HepG2 (cell line): ENCODE results near the gene NUAK1.

Experiments used
- ARID3A ChIP-seq: IDR thresholded peaks from 2 replicates; pipeline ENCODE4 v1.6.1; 2012; ENCODE audit warnings: low read depth, low read length, improper control_type of control experiment
- CHD4 ChIP-seq: fragments of 200-600 bp; sonication (generic); IDR thresholded peaks from 2 replicates; pipeline ENCODE4 v1.7.0; 2017; ENCODE audit warnings: mild to moderate bottlenecking, low read length, borderline replicate concordance
- DNMT1 ChIP-seq: sonication (generic); formaldehyde crosslinking; IDR thresholded peaks from 2 replicates; pipeline ENCODE4 v1.5.1; 2020; ENCODE audit warnings: mild to moderate bottlenecking, missing genetic modification reagents
- ELF4 ChIP-seq: sonication (generic); formaldehyde crosslinking; IDR thresholded peaks from 2 replicates; pipeline ENCODE4 v1.5.0; 2020; ENCODE audit warnings: missing genetic modification reagents, mild to moderate bottlenecking, moderate library complexity, borderline replicate concordance
- HMGXB4 ChIP-seq, 2 experiments: sonication (generic) in 1 of 2; formaldehyde crosslinking in 1 of 2; IDR thresholded peaks; 2 replicates each; pipeline versions ENCODE4 v1.4.0 to v1.6.1; 2018 to 2020; ENCODE audit warnings: missing genetic modification reagents in 2 of 2, borderline replicate concordance in 1 of 2, low read depth in 1 of 2, mild to moderate bottlenecking in 1 of 2, missing biosample characterization in 1 of 2
- POLR2A ChIP-seq, 2 experiments: IDR thresholded peaks; 2 replicates each; pipeline ENCODE4 v1.6.1; 2011; ENCODE audit warnings: low read depth in 2 of 2, low read length in 2 of 2, mild to moderate bottlenecking in 1 of 2, moderate library complexity in 1 of 2; ENCODE audit not compliant: insufficient read depth in 1 of 2
- TARDBP ChIP-seq: sonication (generic); formaldehyde crosslinking; IDR thresholded peaks from 2 replicates; pipeline ENCODE4 v1.8.0; 2022; ENCODE audit warnings: mild to moderate bottlenecking, missing genetic modification reagents
- ZNF24 ChIP-seq: fragments of 450-650 bp; IDR thresholded peaks from 2 replicates; pipeline ENCODE4 v1.6.1; 2017; ENCODE audit warnings: antibody characterized with exemption, mild to moderate bottlenecking
- ZNF513 ChIP-seq: sonication (generic); formaldehyde crosslinking; conservative IDR thresholded peaks from 2 replicates; pipeline ENCODE4 v1.5.0; 2020; ENCODE audit warnings: missing genetic modification reagents
- ZSCAN25 ChIP-seq: sonication (generic); formaldehyde crosslinking; IDR thresholded peaks from 2 replicates; pipeline ENCODE4 v1.8.0; 2022; ENCODE audit warnings: mild to moderate bottlenecking, missing genetic modification reagents
- TF ChIP-seq, protein P1 (sequence below): sonication (generic); formaldehyde crosslinking; IDR thresholded peaks from 2 replicates; pipeline ENCODE4 v1.5.0; 2020; ENCODE audit warnings: mild to moderate bottlenecking, missing genetic modification reagents, moderate library complexity
- TF ChIP-seq, protein P2 (sequence below): sonication (generic); formaldehyde crosslinking; IDR thresholded peaks from 2 replicates; pipeline ENCODE4 v1.4.0; 2020; ENCODE audit warnings: low read depth, missing genetic modification reagents

GRCh38 chr12:106120519-106121105 is 18.1 kb downstream of the NUAK1 start:
- no peak for TF ChIP-seq ZNF513 (CRISPR knock-in tag)
- no peak for TF ChIP-seq DNMT1
- peak; percentile 79; the same call in 1 of the 2 replicates for TF ChIP-seq ARID3A
- TF ChIP-seq, protein P1, sequence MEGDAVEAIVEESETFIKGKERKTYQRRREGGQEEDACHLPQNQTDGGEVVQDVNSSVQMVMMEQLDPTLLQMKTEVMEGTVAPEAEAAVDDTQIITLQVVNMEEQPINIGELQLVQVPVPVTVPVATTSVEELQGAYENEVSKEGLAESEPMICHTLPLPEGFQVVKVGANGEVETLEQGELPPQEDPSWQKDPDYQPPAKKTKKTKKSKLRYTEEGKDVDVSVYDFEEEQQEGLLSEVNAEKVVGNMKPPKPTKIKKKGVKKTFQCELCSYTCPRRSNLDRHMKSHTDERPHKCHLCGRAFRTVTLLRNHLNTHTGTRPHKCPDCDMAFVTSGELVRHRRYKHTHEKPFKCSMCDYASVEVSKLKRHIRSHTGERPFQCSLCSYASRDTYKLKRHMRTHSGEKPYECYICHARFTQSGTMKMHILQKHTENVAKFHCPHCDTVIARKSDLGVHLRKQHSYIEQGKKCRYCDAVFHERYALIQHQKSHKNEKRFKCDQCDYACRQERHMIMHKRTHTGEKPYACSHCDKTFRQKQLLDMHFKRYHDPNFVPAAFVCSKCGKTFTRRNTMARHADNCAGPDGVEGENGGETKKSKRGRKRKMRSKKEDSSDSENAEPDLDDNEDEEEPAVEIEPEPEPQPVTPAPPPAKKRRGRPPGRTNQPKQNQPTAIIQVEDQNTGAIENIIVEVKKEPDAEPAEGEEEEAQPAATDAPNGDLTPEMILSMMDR (CRISPR knock-in tag) = peak; percentile 18; the same call in 1 of the 2 replicates
- TF ChIP-seq HMGXB4 (CRISPR knock-in tag; IDR thresholded peaks at IDR 0.05; ENCODE audit: borderline replicate concordance in 1 of 2, low read depth in 1 of 2) = peak in 1 of 2 experiments; percentile 37; a peak in 2 of 4 replicates
- TF ChIP-seq ZSCAN25 = no peak
- no peak for TF ChIP-seq ELF4
- TF ChIP-seq CHD4 = no peak
- TF ChIP-seq, protein P2, sequence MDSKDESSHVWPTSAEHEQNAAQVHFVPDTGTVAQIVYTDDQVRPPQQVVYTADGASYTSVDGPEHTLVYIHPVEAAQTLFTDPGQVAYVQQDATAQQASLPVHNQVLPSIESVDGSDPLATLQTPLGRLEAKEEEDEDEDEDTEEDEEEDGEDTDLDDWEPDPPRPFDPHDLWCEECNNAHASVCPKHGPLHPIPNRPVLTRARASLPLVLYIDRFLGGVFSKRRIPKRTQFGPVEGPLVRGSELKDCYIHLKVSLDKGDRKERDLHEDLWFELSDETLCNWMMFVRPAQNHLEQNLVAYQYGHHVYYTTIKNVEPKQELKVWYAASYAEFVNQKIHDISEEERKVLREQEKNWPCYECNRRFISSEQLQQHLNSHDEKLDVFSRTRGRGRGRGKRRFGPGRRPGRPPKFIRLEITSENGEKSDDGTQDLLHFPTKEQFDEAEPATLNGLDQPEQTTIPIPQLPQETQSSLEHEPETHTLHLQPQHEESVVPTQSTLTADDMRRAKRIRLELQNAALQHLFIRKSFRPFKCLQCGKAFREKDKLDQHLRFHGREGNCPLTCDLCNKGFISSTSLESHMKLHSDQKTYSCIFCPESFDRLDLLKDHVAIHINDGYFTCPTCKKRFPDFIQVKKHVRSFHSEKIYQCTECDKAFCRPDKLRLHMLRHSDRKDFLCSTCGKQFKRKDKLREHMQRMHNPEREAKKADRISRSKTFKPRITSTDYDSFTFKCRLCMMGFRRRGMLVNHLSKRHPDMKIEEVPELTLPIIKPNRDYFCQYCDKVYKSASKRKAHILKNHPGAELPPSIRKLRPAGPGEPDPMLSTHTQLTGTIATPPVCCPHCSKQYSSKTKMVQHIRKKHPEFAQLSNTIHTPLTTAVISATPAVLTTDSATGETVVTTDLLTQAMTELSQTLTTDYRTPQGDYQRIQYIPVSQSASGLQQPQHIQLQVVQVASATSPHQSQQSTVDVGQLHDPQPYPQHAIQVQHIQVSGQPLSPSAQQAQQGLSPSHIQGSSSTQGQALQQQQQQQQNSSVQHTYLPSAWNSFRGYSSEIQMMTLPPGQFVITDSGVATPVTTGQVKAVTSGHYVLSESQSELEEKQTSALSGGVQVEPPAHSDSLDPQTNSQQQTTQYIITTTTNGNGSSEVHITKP (CRISPR knock-in tag) = no peak
- TF ChIP-seq TARDBP (CRISPR knock-in tag) = peak; percentile 78
- TF ChIP-seq POLR2A (IDR thresholded peaks at IDR 0.05; ENCODE audit: insufficient read depth in 1 of 2, low read depth in 2 of 2, low read length in 2 of 2) = peak; percentile 25 to 59; a peak in 2 of 4 replicates
- no peak for TF ChIP-seq ZNF24
